ENCODE measurements around the gene GHRH. TPM values are rescaled to one million over a fixed set of nuclear protein-coding genes. Genes with fewer than 3 reads are reported as not detected.
A peak's percentile ranks its signal among the peaks of the same experiment; 100 is the strongest.

GHRH gene
- total RNA-seq, 1 experiment from 2014 or later = not detected

DNA sequence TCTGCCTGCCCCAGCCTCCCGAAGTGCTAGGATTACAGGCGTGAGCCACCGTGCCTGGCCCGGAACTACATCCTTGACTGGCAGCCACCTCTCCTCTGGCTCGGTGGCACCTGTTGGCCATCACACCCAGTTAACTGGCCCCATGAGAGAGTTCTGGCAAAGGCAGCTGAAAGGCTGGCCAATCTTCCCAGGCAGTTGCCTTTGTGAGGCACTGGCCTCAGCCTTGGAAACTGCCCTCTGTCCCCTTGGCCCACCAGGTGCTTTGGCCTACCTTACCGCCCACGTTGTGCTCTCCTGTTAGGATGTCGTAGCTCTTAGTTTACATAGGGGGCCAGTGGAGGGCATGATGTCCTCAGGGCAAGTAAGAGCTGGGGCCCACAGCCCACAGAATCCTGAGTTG lies 18.2 kb upstream of the GHRH start:
- no peak overlapping the region for H3K4me3 ChIP-seq (ENCODE audit: insufficient read depth, low read depth, low read length)
- no peak for DNase-seq
- no peaks in the 10 kb centered on the region for H3K36me3 ChIP-seq (replicated peaks; ENCODE audit: control insufficient read depth, insufficient read depth, low read length)
- no peaks in the 10 kb centered on the region for H3K27me3 ChIP-seq (ENCODE audit: control insufficient read depth, insufficient read depth, low read length)

DNA sequence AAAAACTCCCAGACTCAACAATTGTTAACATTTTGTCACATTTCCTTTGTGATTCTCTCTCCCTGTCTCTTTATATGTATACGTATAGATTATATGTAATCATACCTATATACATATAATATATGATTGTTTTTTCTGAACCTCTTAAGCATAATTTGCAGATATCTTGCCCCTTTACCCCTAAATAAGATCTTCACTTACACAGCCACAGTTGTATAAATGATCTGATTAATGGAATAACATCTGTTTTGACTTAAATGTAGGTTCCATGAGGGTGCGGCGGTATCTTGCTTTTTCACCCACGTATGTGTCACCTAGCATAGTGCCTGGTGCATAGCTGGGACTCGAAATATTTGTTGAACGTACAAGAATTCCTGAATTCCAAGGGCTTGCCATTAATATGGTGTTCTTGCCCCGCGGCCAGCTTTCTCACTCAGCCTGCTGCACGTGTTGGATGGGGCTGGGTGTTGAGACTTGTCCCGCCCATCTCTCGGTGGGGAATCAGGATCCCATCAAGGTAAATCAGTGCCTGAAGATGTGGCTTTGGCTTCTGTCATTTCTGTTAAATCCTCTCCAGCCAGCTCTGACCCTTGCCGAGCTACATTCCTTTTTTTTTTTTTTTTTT lies 17.5 kb upstream of the GHRH start:
- DNase-seq = no peak
- Histone ChIP-seq H3K36me3 (replicated peaks; ENCODE audit: control insufficient read depth, insufficient read depth, low read length) (no peaks in the 10 kb centered on the region), H3K4me3 (ENCODE audit: insufficient read depth, low read depth, low read length) (no peak overlapping the region), H3K27me3 (ENCODE audit: control insufficient read depth, insufficient read depth, low read length) (no peaks in the 10 kb centered on the region)

DNA sequence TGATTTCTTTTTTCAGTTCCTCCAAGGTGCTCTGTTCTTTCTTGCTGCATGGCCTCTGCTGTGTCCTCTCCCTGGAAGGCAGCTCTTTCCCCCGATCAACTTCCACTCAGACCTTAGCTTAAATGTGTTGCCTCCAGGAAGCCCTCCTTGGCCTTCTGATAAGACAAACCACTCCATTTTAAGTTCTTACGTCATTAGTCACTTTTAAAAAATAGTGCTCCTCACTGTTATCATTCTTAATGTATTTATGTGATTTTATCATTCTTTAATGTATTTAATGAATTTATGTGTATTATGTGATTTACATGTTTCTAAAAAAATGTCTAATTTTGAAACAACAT lies 15.6 kb upstream of the GHRH start:
- no peak for DNase-seq
- Histone ChIP-seq H3K36me3 (replicated peaks; ENCODE audit: control insufficient read depth, insufficient read depth, low read length) (no peaks in the 10 kb centered on the region), H3K27me3 (ENCODE audit: control insufficient read depth, insufficient read depth, low read length) (no peaks in the 10 kb centered on the region), H3K4me3 (ENCODE audit: insufficient read depth, low read depth, low read length) (no peak overlapping the region)

DNA sequence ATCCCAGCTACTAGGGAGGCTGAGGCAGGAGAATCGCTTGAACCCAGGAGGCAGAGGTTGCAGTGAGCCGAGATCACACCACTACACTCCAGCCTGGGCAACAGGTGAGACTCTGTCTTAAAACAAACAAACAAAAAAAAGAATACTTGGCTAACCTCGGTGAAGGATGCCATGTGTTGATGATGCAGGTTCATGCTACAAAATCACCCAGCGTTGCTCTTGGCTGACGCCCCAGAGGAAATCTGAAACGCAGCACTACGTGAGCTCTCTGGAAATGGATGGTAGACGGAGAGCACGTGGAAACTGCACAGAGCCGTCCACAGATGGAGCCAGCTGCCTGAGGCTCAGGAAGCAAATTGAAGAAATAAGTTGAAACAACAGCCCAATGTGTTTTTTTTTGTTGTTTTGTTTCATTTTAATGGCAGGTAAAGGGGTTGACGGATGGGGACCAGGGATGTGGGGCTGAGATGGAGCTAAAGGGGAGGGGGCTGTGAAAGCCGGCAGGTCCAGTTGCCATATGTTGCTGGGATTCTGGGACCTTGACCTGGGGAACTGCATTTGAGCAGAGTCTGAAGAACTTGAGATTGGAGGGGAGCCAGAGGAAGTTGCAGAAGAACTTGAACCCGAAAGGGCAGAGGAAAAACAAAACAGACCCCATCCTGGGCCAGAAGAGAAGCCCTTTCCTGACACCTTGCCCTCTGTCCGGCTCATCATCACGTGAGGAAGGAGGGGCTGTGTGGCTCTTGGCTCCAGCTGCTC lies 15.1 kb upstream of the GHRH start:
- H3K27me3 ChIP-seq (ENCODE audit: control insufficient read depth, insufficient read depth, low read length) = no peaks in the 10 kb centered on the region
- no peaks in the 10 kb centered on the region for H3K36me3 ChIP-seq (replicated peaks; ENCODE audit: control insufficient read depth, insufficient read depth, low read length)
- DNase-seq = no peak
- H3K4me3 ChIP-seq (ENCODE audit: insufficient read depth, low read depth, low read length) = no peak overlapping the region

DNA sequence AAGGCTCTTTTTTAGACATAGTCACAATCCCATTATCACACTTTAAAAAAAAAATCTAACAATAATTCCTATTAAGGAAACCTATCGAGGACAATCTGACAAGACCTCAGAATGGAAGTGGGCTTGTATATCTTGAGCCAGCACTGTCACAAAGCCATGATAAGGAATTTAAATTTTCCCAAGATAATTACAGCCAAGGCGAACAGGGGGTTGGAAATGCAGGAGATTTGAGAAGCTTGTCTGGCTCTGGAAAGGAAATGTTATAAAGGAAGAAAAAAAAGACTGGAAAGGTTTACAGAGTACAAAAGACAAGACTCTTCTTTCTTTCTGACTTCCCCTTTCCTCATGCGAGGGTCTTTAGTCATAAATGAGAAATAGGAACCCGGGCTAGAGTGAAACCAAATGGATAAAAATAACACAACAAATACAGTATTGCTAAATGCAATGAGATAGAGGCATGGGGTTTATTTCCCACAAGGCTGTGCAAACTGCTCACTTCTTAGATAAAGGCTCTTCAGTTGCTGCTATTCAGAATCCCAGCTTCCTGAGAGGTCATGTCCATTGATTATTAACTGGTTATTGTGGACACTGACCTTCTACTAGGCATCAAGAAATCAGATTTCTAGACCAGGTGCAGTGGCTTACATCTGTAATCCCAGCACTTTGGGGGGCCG lies 13.4 kb upstream of the GHRH start:
- H3K36me3 ChIP-seq (replicated peaks; ENCODE audit: control insufficient read depth, insufficient read depth, low read length) = no peaks in the 10 kb centered on the region
- no peak overlapping the region for H3K4me3 ChIP-seq (ENCODE audit: insufficient read depth, low read depth, low read length)
- no peak for DNase-seq
- H3K27me3 ChIP-seq (ENCODE audit: control insufficient read depth, insufficient read depth, low read length) = no peaks in the 10 kb centered on the region

DNA sequence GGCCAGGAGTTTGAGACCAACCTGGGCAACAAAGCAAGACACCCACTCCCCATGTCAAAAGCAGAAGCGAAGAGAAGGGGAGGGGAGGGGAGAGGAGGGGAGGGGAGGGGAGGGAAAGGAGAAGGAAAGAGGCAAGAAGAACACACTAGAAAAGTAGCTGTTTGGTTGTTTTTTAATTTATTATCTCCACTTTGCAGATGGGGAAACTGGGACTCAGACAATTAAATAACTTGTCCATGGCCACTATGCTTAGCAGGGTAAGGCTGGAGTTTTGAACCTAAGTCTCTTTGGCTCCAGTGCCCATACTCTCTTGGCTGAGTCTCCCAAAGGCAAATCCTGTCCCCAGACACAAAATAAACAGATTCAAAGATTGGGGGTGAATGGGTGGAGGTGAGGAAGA lies 12.4 kb upstream of the GHRH start:
- DNase-seq = no peak
- H3K36me3 ChIP-seq (replicated peaks; ENCODE audit: control insufficient read depth, insufficient read depth, low read length) = no peaks in the 10 kb centered on the region
- H3K4me3 ChIP-seq (ENCODE audit: insufficient read depth, low read depth, low read length) = no peak overlapping the region
- H3K27me3 ChIP-seq (ENCODE audit: control insufficient read depth, insufficient read depth, low read length) = no peaks in the 10 kb centered on the region

DNA sequence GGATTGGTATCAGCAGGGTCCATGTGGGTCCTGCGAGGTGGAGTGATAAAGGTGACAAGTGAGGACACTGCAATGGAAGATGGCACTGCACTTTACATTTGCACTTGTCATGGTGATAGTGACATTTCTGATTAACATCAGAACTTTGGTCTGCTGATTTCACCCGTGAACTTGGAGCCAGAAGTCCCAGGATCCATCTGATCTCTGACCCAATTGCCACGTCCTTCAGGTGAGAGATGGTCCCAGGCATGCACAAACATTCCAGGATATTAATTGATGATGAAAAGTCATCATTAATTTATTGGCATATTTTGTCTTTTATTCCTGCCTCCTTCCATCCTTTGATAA lies 9.8 kb upstream of the GHRH start:
- Histone ChIP-seq H3K4me3 (ENCODE audit: insufficient read depth, low read depth, low read length) (no peak overlapping the region), H3K36me3 (replicated peaks; ENCODE audit: control insufficient read depth, insufficient read depth, low read length) (no peaks in the 10 kb centered on the region), H3K27me3 (ENCODE audit: control insufficient read depth, insufficient read depth, low read length) (no peaks in the 10 kb centered on the region)
- no peak for DNase-seq

DNA sequence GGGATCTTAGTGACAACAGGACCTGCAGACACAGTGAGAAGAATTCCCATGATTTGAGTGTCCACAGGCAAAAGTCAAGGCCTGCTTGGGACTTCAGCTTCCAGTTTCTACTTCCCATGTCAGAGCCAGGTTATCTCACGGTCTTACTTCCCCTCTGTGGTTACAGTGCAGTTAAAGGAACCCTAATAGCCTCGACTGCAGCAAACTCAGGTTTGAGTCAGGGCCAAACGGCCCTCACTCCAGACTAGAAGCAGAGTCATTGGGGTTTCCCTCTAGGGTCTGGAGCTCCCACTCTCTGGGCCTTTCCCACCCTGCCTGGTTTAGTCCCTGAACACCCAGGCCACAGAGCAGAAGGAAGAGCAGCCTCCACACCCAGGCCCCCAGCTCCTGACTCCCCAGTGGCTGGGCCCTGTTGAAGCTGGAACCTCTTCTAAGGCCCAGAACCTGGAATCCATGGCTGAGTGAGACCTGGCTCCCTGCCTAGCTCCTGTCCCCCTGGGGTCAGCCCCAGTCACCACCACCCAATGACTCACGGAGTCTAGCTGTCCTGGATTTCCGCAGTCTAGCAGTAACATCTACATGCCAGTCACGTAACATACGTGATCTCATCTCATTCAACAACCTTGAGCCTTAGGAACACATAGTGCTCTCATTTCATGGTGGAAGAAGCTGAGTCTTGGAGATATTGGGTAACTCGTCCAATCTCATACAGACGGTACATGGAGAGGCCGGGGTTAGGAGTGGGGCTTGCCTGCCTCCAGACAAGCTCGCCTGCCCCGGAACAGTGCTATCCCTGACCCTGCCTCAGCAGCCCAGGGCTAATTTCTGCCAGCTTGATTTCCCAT lies 9.2 kb upstream of the GHRH start:
- Histone ChIP-seq H3K27me3 (ENCODE audit: control insufficient read depth, insufficient read depth, low read length) (no peaks in the 10 kb centered on the region), H3K36me3 (replicated peaks; ENCODE audit: control insufficient read depth, insufficient read depth, low read length) (no peaks in the 10 kb centered on the region), H3K4me3 (ENCODE audit: insufficient read depth, low read depth, low read length) (no peak overlapping the region)
- no peak for DNase-seq

DNA sequence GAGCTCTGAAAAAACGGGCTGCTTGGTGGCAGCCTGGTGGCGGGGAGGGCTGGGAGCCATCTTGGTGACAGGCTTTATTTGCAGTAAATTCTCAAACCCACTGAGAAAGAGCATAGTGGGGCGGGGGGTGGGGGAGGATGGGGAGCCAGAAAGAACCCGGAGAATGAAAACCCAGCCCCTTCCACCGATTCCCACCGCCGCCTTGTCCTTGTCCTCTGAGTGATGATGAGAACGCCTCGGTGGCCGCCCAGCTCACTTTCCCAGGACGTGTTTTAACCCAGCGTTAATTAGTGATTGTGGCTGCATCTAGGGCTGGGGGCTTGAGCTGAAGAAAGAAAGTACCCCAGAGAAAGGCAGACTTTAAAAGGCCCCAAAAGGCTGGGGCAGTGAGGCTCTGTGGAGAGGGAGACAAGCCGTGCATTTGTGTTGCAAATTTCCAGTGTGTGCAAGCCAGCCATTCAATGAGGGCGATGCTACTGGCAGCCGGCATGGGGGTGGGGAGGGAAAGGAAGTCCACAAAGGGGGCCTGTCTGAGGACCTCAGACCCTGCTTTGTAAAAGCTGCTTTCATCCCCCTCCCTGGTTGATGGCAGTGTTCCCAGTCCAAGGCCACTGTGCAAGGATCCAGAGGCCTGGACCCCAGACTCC lies 6.2 kb upstream of the GHRH start:
- H3K27me3 ChIP-seq (ENCODE audit: control insufficient read depth, insufficient read depth, low read length) = no peaks in the 10 kb centered on the region
- H3K36me3 ChIP-seq (replicated peaks; ENCODE audit: control insufficient read depth, insufficient read depth, low read length) = no peaks in the 10 kb centered on the region
- peak; percentile 65 for DNase-seq
- no peak overlapping the region for H3K4me3 ChIP-seq (ENCODE audit: insufficient read depth, low read depth, low read length)

DNA sequence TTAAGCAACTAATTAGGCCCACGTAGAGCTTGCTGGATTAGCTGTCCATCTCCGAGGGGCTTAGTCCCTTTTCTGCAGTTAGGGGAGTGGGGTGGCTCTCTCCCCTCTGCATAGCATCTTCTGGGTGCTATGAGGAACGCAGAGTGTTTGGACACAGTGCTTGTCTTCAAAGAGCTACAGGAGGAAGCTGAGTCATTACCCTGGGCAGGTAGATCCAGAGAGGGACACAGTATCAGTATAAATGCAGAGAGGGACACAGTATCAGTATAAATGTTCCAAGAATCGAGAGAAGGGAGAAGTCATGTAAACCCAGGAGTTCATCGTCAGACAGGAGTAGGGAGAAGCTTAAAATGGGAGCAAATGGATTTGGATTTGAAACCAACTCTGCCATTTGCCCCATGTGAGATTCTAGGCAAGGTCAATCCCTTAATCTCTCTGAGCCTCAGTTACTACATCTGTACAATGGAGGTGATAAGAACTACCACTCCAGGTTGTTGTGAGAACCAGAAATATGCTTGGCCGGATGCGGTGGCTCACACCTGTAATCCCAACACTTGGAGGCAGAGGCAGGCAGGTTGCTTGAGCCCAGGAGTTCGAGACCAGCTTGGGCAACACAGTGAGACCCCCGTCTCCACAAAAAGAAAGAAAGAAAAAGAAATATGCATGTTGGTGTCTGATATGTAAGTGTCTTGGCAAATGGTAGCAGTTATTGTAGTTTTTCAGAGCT lies 5.5 kb upstream of the GHRH start:
- Histone ChIP-seq H3K4me3 (ENCODE audit: insufficient read depth, low read depth, low read length) (no peak overlapping the region), H3K27me3 (ENCODE audit: control insufficient read depth, insufficient read depth, low read length) (no peaks in the 10 kb centered on the region), H3K36me3 (replicated peaks; ENCODE audit: control insufficient read depth, insufficient read depth, low read length) (no peaks in the 10 kb centered on the region)
- DNase-seq = no peak

DNA sequence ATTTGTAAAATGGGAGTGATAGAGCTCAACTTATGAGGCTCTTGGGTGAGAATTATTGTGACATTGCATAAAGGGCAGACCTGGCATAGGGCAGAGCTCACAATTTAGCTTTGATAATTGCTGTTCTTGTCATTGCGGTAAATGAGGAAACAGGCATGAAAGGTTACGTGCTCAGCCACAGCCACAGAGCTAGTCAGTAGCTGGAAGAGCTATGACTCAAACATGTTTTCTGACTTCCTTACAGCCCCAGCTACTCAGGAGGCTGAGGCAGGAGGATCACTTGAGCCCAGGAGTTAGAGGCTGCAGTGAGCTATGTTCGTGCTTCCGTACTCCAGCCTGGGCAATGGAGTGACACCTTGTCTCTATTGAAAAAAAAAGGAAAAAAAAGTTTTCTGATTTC lies 3.5 kb upstream of the GHRH start:
- no peak for DNase-seq
- no peaks in the 10 kb centered on the region for H3K36me3 ChIP-seq (replicated peaks; ENCODE audit: control insufficient read depth, insufficient read depth, low read length)
- no peak overlapping the region for H3K4me3 ChIP-seq (ENCODE audit: insufficient read depth, low read depth, low read length)
- H3K27me3 ChIP-seq (ENCODE audit: control insufficient read depth, insufficient read depth, low read length) = no peaks in the 10 kb centered on the region

DNA sequence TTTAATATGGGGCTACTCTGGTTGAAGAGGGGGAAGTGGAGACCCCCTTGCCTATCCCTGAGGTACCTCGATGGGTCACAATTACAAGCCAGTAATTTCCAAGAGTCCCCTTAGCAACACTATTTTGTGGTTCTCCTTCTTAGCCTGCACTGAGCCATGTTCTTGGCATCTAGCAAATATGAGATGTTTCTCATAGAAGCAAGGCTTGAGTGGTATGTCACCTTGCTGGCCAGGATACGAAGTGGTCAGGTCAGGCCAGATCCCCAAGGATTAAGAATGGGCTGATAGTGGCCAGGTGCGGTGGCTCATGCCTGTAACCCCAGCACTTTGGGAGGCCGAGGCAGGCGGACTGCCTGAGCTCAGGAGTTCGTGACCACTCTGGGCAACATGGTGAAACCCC lies 2.1 kb upstream of the GHRH start:
- DNase-seq = no peak
- no peak overlapping the region for H3K4me3 ChIP-seq (ENCODE audit: insufficient read depth, low read depth, low read length)
- H3K27me3 ChIP-seq (ENCODE audit: control insufficient read depth, insufficient read depth, low read length) = no peaks in the 10 kb centered on the region
- H3K36me3 ChIP-seq (replicated peaks; ENCODE audit: control insufficient read depth, insufficient read depth, low read length) = no peaks in the 10 kb centered on the region

DNA sequence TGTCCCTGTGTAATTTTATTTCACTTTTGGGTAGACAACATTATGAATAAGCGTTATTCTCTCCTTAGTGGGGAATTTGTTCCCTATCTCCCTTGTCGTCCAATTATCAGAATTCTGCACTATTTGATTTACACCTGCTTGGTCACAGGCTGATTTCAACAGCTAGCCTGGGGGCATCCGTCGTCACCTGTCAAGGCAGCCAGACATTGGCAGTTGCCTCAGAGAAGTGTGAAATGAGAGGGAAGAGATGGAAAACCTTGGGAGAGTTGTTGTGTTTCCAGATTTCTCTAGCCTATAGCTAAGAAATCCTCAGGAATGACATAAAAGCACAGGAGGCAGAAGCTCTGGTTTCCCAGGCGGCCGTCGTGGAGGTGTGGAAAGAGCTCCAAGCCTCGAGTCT lies 891 bp upstream of the GHRH start:
- Histone ChIP-seq H3K4me3 (ENCODE audit: insufficient read depth, low read depth, low read length) (no peak overlapping the region), H3K27me3 (ENCODE audit: control insufficient read depth, insufficient read depth, low read length) (no peaks in the 10 kb centered on the region), H3K36me3 (replicated peaks; ENCODE audit: control insufficient read depth, insufficient read depth, low read length) (no peaks in the 10 kb centered on the region)
- DNase-seq = no peak

DNA sequence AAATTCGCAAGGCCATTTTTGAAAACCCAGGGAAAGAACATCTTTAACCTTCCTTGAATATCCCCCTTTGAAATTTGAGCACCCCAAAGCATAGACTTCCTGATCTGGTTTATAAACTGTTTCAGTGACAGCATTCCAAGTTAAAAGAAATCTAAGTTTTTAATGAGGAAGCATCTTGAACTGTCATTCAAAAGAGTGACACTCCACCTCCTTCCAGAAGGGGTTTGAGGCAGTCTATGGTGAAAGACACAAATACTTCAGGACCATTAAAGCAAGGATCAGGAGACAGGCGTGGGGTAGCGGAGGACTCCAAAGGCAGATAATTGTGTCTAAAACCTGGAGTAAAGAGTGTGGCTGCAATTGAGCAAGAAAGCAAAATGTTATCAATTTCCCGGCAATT lies 691 bp downstream of the GHRH start:
- no peaks in the 10 kb centered on the region for H3K36me3 ChIP-seq (replicated peaks; ENCODE audit: control insufficient read depth, insufficient read depth, low read length)
- no peaks in the 10 kb centered on the region for H3K27me3 ChIP-seq (ENCODE audit: control insufficient read depth, insufficient read depth, low read length)
- no peak overlapping the region for H3K4me3 ChIP-seq (ENCODE audit: insufficient read depth, low read depth, low read length)
- DNase-seq = no peak

All from H7 (cell line).